GM21786 (cell line): ENCODE data around the gene TEPSIN.
"Not testable (repeated sequence)": the region's sequence is repeated elsewhere in the genome, so short reads cannot be mapped to it uniquely, and the experiment has no call there.

Experiments used
- ATAC-seq: cut with Tn5 transposase; IDR thresholded peaks from one replicate; pipeline ENCODE4 v1.9.1; 2021; ENCODE audit not compliant: unreplicated experiment

Gene TEPSIN

GRCh38 chr17:81237591-81238489, 1.0 kb downstream of the TEPSIN start:
- no peak for ATAC-seq

DNA sequence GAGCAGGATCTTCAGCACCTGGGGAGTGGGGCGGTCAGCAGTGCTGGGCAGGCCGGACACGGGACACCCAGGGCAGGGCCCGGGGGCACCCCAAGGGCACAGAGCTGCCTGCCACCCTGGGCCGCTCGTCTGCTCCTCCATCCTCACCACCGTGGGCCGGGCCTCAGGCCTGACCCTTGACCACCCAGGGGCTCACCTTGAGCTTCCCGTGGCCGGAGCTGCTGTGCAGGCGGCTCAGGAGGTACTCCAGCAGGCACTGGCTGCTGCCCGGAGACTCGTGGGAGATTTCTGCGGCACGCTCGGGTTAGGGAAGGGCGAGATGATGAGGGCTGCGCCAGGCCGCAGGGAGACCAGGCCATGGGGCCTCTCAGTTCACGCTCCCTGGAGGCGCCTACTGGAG, 2.1 kb downstream of the TEPSIN start:
- ATAC-seq = no peak

- ATAC-seq = no peak
Observed at GRCh38 chr17:81235822-81236740, 2.8 kb downstream of the TEPSIN start.

GRCh38 chr17:81234940-81235821, 3.7 kb downstream of the TEPSIN start:
- no peak for ATAC-seq

- no peak for ATAC-seq
Observed at GRCh38 chr17:81234506-81234855, 4.4 kb downstream of the TEPSIN start.

DNA sequence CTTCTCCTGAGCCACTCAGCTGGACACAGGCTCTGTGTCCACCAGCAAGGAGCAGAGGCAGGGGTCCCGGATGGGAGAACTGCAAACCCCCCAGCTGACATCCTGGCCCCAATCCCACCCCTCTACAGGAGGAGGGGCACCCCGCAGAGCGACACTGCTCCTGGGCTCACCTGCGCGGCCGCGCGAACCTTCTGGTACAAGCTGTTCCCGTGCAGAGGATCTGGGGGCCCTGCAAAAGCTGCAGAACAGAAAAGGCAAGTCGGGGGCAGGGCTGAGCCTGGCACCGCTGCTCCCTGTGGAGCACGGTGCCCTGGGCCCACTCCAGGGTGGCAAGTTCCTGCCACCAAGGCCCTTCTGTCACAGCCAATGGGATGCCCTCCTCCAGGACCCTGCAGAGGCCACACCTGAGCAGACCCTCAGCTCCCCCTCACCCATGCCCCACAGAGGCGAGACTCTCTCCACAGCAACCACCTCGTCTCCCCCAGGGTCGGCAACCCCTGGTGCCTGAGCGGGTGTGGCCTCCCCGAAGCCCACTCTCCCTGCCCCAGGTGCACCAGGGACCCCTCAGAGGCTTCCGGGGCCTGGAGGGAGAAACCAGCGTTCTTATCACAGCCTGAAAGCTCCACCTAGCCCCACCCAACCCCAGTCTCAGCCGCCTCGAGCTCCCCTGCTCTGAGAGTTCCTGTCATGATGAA, 4.9 kb downstream of the TEPSIN start:
- ATAC-seq = no peak

DNA sequence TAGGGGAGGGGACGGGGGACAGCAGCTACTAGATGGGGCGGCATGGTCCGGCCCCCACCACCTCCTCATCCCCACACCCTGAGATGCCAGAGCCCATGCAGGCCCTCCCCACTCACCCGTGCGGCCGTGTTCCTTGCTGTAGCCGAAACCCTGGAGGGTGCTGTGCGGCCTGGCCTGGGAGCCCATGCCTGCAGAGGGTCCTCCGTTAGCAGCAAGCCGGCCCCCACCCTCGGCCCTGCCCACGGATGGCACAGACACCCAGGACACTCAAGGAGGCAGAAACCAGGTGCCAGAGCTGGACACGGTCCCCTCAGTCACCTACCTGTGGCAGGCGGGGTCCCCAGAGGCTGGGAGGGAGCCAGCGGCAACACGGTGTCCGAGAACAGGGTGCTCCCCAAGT, 5.5 kb downstream of the TEPSIN start:
- no peak for ATAC-seq

DNA sequence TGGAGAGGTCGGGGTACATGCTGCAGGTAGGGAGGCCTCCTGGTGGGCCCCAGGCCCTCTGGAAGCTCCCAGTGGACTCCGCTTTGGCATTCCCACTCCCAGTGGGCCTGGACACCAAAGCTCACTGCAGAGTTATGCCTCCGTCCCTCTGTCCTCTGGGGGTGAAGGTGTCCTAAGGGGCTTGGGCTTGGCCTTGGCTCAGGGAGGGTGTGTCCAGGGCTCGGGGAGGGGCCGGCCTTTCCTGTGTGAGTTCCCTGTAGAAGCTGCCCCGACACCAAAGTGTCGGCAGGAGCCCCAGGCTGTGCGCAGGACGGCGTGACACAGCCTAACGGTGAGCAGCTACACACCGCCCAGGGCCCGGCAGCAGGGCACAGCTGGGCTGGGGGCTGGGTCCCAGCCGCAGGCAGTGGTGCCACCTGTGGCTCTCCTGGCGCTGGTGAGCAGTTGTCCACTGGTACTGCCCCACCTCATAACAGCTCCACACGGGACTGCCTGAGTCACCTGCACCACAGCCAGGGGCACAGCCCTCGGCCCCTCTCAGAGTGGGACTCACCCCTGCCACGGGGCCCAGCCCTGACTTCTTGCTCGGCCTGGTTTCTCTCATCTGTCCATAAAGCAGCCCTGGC, 6.1 kb downstream of the TEPSIN start:
- no peak for ATAC-seq

DNA sequence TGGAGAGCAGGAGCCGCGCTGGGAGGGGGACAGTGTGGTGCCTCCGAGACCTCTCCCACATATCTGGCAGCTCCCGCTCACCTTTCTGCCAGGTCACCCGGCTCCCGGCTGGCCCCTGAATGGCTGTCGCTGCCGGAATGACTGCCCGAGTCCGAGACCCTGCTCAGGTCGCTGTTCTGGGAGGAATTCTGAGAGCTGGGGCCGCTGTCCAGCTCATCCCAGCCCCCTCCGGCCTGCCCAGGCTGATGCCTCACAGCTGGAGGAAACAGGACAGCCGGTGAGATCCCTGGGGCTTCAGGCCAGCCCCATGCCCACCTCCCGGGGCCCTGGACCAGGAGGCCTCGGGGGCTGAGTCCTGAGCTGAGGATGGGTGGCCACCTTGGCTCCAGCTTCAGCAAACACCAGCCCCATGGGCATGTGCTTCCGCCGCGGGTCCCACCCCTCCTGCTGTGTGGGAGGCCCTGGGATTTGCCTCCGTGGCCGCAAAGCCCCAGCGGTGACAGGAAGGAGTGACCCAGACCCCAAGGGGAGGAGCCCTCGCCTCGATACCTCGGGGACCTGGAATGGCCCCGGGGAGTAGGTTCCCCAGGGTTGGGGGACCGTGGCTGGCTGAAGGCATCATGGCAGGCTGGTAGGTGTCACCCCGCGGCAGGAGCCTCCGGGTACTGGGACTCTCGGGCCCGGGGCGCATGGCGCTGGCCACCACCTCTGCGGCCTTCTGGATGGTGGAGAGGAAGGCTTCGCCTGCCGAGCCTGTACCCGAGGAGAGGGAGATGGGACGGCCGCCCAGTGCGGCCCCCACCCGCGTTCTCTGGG, 6.9 kb downstream of the TEPSIN start:
- ATAC-seq = no peak

- no peak for ATAC-seq
Observed at GRCh38 chr17:81231121-81231645, 7.7 kb downstream of the TEPSIN start.

GRCh38 chr17:81230043-81230820, 8.6 kb downstream of the TEPSIN start:
- ATAC-seq = no peak

DNA sequence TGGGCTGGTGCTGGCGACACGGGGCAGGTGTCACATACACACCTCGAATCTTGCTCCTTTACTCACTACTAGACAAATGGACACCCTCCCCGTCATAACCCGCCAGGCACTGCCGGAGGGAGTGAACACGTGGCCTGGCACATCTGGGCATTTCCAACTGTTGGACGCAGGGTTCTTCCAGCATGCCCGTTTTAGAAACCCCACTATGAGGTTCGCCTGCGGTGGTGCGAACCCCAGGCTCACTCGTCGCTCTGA, 9.3 kb downstream of the TEPSIN start:
- no peak for ATAC-seq

GRCh38 chr17:81228834-81229665, 9.8 kb downstream of the TEPSIN start:
- no peak for ATAC-seq

DNA sequence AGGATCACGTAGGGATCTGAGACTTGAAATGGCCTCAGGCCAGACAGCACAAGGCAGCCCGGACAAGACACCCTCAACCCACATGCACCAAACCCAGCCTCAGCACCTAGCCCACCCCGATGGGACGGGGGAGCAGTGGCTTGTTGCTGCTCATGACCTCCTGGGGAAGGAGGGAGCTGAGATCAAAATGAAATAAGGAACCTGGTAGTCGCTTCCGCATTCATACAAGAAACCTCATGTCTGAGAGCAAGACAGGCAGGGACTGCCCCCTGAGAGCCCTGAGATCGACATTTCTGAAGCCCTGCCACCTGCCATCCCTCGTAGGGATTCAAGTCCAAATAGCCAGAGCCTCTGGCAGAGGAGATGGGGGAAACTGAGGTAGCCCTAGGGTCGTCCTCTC, 10.4 kb downstream of the TEPSIN start:
- no peak for ATAC-seq

DNA sequence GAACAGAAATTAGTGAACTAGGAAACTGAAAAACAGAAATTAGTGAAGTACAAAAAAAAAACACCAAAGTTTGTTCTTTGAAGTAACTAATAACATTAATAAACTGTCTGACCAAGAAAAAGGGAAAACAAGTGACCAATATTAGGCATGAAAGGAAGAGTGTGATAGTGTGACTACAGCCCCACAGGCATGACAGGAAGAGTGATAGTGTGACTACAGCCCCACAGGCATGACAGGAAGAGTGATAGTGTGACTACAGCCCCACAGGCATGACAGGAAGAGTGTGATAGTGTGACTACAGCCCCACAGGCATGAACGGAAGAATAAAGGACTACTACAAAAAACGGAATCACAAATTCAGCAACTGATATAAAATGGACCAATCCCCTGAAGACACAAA, 11.2 kb downstream of the TEPSIN start:
- ATAC-seq = not testable (repeated sequence)

DNA sequence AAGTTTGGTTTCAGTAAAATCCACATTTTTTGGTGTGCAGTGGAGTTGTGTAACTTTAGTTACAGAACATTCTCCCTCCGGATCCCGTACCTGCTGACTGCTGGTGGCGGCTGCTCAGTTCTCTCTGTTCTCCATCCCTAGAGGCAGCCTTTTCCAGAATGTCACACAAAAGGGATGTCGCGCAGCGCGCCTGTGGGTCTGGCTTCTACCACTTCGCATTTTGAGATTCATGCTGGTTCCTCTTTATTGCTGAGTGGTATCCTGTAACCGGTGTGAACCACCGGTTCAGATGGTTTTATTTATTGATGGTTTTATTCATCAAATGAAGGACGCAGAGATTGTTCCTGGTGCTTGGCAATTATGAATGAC, 15.1 kb downstream of the TEPSIN start:
- ATAC-seq = no peak

DNA sequence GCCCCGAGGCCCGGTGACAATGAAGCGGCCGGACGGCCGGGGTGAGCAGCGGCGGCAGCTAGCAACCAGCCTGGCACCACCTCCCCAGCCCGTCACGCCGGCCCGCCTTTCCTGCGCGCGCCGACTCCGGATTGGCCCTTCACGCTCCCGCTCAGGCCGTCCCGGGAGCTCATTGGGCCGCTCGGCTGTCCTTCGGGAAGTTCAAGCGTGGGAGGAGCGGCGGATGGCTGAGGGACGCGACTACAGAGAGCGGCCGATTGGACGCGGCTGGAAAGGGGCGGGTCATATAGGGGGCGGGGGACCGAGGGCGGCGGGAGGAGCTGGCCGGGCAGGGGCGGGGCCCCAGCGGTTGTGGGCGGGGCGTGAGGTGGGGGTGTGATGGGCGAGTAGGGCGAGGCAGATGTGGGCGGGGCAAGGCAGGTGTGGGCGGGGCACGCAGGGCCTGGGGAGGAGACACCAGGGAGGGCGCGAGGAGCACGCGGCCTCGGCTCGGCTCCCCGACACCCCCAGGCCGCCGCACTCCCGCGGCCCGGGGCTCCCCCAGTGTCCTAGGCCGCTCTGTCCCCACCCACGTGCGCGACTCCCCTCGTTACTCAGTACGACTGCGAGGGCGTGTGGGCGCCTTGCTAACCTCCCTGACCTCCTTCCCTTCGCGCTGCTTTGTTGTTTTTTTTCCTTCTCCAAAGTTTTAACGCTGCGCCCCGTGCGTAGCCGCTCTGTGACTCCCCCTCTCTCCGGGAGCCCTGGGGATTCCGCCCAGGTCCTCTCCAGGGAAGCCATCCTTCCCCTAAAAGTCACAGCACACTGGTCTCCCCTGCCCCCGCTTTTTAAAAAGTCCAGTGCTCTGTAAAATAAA, 15.7 kb downstream of the TEPSIN start, which contains the start of gene CEP131:
Gene CEP131, minus strand, starts transcription at position 60 of the 856 bp plus-strand sequence. CDS start 2,909 bp downstream, outside the sequence.
- peak; percentile 93 for ATAC-seq
